ENCODE results near the gene DNMT3B. TPM values are rescaled to one million over a fixed set of nuclear protein-coding genes. Genes with fewer than 3 reads are reported as not detected.

DNMT3B gene
- total and polyA plus RNA-seq, 9 of the 15 experiments (the other 6 are each of a cell fraction or from before 2014, with no cell fraction given) = 9.3 to 74.8 (median 49.1) TPM

DNA sequence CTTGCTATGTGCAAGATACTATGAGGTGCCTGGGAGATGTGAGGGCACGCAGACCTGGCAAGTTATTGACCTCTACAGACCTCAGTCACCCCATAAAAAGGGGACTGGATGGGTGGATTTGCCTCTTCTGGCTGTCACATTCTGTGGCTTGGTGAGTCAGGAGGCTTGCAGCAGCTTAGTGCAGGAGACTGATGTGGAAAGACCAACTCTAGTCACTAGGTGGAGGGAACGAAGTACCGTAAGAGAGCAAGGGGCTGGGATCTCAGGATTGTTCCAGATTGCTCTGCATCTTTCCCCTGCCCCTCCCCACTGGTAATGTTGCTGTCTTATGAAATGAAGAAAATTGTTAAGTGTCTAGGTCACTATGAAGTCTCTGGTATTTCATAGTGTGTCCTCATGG, 60.9 kb downstream of the DNMT3B start (continued):
- TF ChIP-seq REST (IDR thresholded peaks at IDR 0.05; ENCODE audit: borderline replicate concordance) (peak; percentile 40), REST (CRISPR knock-in tag; IDR thresholded peaks at IDR 0.05; ENCODE audit: low read depth) (no peak)
- TF ChIP-seq, protein P1, sequence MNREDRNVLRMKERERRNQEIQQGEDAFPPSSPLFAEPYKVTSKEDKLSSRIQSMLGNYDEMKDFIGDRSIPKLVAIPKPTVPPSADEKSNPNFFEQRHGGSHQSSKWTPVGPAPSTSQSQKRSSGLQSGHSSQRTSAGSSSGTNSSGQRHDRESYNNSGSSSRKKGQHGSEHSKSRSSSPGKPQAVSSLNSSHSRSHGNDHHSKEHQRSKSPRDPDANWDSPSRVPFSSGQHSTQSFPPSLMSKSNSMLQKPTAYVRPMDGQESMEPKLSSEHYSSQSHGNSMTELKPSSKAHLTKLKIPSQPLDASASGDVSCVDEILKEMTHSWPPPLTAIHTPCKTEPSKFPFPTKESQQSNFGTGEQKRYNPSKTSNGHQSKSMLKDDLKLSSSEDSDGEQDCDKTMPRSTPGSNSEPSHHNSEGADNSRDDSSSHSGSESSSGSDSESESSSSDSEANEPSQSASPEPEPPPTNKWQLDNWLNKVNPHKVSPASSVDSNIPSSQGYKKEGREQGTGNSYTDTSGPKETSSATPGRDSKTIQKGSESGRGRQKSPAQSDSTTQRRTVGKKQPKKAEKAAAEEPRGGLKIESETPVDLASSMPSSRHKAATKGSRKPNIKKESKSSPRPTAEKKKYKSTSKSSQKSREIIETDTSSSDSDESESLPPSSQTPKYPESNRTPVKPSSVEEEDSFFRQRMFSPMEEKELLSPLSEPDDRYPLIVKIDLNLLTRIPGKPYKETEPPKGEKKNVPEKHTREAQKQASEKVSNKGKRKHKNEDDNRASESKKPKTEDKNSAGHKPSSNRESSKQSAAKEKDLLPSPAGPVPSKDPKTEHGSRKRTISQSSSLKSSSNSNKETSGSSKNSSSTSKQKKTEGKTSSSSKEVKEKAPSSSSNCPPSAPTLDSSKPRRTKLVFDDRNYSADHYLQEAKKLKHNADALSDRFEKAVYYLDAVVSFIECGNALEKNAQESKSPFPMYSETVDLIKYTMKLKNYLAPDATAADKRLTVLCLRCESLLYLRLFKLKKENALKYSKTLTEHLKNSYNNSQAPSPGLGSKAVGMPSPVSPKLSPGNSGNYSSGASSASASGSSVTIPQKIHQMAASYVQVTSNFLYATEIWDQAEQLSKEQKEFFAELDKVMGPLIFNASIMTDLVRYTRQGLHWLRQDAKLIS (CRISPR knock-in tag; IDR thresholded peaks at IDR 0.05) = 0 out of 2 replicates have a peak, but pooled peaks have one; percentile 54

All from K562 (cell line).